Fibroblast of pulmonary artery (primary cell): ENCODE data around the gene TCOF1.

Experiments
- DNase-seq: peaks from one replicate; pipeline ENCODE4 v3.0.0-alpha.2; 2010; ENCODE audit warnings: low read depth
- H3K4me3 ChIP-seq: replicated peaks from 2 replicates; pipeline ENCODE4 v1.5.1; 2011; ENCODE audit warnings: low read depth, mild to moderate bottlenecking, control low read depth, low read length, moderate library complexity
- TF ChIP-seq, protein P1 (sequence below): IDR thresholded peaks from 2 replicates; pipeline ENCODE4 v1.5.1; 2011; ENCODE audit warnings: mild to moderate bottlenecking, control low read depth, low read length, inconsistent platforms; ENCODE audit errors: missing control alignments

TCOF1 gene

DNA sequence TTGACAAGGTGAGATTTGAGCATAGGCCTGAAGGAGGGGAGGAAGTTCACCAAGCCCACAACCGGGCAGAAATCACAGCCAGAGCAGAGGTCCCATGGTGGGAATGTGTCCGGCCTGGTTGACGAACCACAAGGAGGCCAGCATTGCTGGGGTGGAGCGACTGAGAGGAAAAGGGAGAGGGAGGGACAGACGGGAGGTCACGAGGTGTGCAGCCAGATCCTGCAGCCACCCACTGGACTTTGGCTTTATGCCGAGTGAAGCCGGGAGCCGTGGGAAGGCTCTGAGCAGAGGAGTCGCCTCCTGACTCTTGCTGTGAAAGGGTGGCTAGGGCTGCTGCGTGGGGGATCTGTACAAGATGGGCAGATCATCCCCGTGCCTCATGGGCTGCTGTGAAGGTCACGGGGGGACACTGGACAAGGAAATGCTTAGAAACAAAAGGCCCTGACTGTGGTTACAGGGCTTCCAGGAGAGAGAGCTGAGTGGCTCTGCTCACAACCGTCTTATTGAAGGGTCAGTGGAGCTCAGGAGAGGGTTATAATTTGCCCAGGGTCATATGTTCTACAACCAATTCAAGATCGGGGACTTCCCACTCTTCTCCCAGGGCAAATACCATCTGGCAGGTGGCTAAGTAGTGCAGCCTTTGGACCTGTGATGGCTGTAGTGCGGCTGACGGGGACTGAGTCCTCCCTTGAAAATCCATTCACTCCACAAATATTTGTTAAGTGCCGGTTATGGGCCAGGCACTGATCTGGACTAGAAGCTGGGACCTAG, 70.8 kb downstream of the TCOF1 start:
- TF ChIP-seq, protein P1, sequence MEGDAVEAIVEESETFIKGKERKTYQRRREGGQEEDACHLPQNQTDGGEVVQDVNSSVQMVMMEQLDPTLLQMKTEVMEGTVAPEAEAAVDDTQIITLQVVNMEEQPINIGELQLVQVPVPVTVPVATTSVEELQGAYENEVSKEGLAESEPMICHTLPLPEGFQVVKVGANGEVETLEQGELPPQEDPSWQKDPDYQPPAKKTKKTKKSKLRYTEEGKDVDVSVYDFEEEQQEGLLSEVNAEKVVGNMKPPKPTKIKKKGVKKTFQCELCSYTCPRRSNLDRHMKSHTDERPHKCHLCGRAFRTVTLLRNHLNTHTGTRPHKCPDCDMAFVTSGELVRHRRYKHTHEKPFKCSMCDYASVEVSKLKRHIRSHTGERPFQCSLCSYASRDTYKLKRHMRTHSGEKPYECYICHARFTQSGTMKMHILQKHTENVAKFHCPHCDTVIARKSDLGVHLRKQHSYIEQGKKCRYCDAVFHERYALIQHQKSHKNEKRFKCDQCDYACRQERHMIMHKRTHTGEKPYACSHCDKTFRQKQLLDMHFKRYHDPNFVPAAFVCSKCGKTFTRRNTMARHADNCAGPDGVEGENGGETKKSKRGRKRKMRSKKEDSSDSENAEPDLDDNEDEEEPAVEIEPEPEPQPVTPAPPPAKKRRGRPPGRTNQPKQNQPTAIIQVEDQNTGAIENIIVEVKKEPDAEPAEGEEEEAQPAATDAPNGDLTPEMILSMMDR: no peak
- H3K4me3 ChIP-seq: no peak overlapping the region
- DNase-seq: peak; percentile 64

DNA sequence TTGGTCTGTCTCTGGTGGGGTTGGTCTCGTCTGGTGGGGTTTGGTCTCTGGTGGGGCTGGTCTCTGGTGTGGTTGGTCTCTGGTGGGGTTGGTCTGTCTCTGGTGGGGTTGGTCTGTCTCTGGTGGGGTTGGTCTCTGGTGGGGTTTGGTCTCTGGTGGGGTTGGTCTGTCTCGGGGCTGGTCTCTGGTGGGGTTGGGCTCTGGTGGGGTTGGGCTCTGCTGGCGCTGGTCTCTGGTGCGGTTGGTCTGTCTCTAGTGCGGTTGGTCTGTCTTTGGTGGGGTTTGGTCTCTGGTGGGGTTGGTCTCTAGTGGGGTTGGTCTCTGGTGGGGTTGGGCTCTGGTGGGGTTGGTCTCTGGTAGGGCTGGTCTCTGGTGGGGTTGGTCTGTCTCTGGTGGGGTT, 71.5 kb downstream of the TCOF1 start:
- TF ChIP-seq, protein P1: no peak
- no peak for DNase-seq
- H3K4me3 ChIP-seq: no peak overlapping the region

DNA sequence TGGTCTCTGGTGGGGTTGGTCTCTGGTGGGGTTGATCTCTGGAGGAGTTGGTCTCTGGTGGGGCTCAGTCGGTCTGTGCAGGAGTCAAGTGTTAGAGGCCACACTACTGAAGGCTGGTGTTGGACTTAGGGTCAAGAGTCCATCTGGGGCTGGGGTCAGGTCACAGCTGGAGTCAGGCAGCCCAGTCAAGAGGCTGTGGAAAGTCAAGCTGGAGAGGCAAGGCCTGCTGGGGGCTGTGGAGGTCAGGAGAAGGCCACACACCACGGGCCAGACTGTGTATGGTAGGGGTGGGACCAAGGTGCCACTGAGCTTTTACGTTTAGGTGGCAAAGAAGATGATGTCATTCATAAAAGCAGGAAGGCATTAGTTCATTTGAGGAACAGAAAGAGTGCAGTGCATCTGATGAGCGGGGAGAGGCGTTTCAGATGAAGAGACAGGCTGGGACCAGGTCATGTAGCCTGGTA, 71.9 kb downstream of the TCOF1 start:
- DNase-seq: no peak
- no peak overlapping the region for H3K4me3 ChIP-seq
- TF ChIP-seq, protein P1: no peak

DNA sequence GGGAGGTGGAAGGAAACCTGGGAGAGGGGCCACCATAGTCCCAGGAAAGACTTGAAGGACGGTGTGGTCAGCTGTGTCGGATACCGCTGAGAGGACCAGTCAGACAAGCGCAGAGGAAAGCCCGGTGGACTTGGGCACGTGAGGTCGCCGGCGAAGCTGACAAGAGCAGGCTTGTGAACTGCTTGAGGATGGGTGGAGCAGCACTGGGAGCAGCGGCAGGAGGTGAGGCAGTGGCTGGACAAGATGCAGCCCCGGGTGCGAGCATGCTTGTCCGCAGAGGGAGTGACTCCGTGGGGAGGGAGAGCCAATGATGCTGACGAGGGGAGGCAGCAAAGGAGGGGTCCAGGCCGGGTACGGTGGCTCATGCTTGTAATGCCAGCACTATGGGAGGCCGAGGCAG, 73.6 kb downstream of the TCOF1 start:
- no peak for DNase-seq
- TF ChIP-seq, protein P1: no peak

DNA sequence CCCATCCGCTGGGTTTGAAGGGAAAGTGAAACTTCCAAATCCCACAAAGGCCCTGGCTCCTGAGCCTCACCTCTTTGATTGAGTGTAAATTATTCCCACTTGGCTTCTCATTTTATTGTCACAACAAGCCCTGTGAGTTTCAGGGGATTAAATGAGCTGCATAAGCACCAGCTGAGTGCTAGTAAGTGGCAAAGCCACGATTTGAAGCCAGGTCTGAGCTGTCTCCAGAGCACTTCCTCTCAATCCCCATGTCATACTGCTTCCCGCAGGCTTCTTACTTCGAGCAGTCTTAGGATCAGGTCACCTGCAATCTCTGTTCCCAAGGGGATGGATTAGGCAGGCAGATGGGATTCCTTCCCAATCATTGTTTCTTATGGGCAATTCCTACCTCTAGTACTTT, 74.1 kb downstream of the TCOF1 start:
- no peak for DNase-seq
- TF ChIP-seq, protein P1: no peak
- H3K4me3 ChIP-seq: no peak overlapping the region

More for the DNA sequence above, 73.6 kb downstream of the TCOF1 start:
- H3K4me3 ChIP-seq: no peak overlapping the region

DNA sequence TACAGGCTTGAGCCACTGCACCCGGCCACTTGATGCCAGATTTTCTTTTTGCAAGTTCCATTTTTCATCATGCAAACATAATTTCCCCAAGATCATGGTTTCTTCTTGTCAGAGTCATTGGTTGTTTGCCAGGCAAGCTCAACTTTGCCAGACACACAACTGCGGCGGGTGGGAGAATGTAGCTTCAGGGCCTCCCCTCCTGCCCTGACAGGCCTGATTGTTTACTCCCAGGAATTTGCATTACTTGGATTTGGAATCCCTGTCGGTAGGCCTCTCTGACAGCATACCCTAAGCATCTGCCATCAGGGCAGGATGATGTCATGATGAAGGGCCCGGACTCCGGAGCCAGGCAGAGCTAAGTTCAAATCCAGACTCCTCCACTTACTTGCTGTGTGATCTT, 77.0 kb downstream of the TCOF1 start:
- peak; percentile 73 for DNase-seq
- TF ChIP-seq, protein P1: no peak
- no peak overlapping the region for H3K4me3 ChIP-seq

DNA sequence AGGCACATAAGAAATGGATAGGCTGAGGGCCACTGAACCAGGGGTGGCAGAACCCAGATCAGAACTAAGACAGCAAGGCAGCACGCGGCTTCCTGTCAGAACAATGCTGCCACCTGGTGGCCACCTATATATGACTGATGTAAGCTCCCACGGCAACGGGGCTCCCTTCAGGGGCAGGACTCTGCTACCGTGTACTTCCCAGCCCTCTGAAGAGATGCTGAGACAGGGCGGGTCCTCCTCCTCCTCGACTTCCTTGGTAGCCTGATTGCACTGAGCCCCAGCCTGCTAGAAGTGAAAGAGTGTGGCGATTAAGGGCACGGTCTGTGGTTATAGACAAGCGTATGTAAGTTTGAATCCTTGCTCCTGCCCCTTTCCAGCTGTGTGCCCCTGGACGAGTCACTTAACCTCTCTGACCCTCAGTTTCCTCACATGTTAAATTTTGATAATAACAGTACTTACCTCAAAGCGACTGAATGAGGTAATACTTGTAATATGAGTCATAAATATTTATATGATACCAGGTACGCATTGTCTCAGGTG, 78.7 kb downstream of the TCOF1 start:
- TF ChIP-seq, protein P1: peak; percentile 74
- H3K4me3 ChIP-seq: no peak overlapping the region
- DNase-seq: peak; percentile 91
